ENCODE measurements around the gene DMRT2.

Gene DMRT2

DNA sequence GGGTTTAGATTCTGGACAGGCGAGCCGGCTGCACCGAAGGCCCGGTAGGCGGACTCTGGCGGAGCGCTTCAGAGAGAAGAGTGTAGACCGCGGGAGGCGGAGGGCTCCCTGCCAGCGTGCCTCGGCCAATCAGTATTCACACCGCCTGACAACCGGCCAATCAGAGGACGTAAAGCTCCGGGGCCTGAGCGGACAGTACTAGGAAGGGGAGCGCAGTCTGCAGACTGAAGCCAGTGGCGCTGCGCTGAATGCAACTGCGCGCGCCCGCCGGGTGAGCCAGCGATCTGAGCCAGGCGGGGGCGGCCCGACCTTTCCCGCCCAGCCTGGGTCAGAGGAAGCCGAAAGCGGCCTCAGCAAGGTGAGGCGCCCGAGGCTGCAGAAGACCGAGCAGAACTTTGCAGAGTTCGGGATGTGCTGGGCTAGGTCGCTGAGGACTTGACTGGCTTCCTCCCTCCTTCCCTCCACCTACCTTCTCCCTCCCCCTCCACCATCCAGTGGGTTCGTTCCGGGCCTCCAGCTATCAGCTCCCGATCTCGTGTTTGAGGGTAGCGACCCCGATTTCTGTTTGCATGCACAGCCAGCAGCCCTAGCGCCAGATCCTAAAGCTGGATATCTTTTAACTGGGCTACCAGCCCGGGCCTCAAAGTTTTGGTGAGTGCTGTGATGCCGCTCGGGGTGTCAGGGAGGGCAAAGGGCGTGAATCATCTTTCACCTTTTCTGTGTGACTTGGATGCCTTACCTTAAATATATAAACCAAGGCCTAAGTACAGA is at the start of gene DMRT2:
DMRT2 (plus strand) TSS at position 233 of the 771 bp plus-strand sequence. CDS start 1,257 bp downstream, outside the sequence.
- FAIRE-seq (no peak), DNase-seq (ENCODE audit: insufficient read length, low spot score) (no peak)

- DNase-seq (ENCODE audit: insufficient read length, low spot score), result no peak
- FAIRE-seq, result no peak
These were observed 48.3 kb upstream of the DMRT2 start for GRCh38 chr9:1001838-1002237.

GRCh38 chr9:1002678-1003077 is 47.5 kb upstream of the DMRT2 start:
- DNase-seq (ENCODE audit: insufficient read length, low spot score), result no peak
- FAIRE-seq, result no peak

- peak; percentile 77 for FAIRE-seq
These were observed 45.0 kb upstream of the DMRT2 start for GRCh38 chr9:1005043-1005667.

DNA sequence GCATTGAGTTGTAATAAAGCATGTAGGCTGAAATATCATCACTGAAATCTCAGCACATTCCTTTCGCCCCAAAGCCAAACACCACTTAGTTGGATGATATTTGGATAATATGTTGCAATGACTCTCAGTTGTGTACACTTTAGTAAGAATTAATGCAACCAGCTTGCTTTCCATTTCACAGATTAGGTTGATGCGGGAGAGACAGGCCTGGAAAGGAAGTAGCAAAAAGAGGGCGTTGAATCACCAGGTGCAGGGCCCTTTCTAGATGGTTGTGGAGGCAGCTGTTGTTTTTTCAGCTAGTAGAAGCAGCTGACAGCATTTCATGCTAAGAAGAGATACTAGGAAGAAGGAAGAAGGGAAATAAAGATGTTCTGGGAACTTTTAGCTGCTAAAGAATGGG is 42.8 kb upstream of the DMRT2 start:
- FAIRE-seq, result no peak

More at GRCh38 chr9:1005043-1005667, 45.0 kb upstream of the DMRT2 start:
- DNase-seq (ENCODE audit: insufficient read length, low spot score), result no peak

GRCh38 chr9:1008216-1008615 is 41.9 kb upstream of the DMRT2 start:
- DNase-seq (ENCODE audit: insufficient read length, low spot score) (no peak), FAIRE-seq (no peak)

More for the DNA sequence above, 42.8 kb upstream of the DMRT2 start:
- DNase-seq (ENCODE audit: insufficient read length, low spot score), result no peak

- peak; percentile 44 for DNase-seq (ENCODE audit: insufficient read length, low spot score)
- FAIRE-seq, result peak; percentile 79
These were observed 41.0 kb upstream of the DMRT2 start for GRCh38 chr9:1009101-1009707.

DNA sequence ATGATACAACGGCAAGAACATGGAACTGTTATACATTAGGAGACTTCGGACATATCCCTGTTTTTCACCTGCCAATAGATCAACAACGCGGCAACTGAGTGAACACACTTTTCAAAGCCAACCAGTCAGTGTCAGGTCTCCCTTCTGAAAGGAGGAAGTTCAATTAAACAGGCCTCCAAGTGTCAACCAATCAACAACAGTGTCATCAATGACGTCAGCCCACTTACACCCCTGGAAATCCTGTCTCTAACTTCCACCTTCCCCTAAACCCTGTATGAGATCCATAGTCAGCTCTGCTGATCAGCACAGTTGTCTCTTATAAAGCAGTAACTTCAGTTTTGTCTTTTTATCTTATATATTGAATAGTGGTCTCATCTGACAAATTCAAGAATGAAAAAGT is 37.1 kb upstream of the DMRT2 start:
- no peak for FAIRE-seq
- DNase-seq (ENCODE audit: insufficient read length, low spot score), result no peak

- FAIRE-seq (no peak), DNase-seq (ENCODE audit: insufficient read length, low spot score) (no peak)
These were observed 35.9 kb upstream of the DMRT2 start for GRCh38 chr9:1014225-1014624.

DNA sequence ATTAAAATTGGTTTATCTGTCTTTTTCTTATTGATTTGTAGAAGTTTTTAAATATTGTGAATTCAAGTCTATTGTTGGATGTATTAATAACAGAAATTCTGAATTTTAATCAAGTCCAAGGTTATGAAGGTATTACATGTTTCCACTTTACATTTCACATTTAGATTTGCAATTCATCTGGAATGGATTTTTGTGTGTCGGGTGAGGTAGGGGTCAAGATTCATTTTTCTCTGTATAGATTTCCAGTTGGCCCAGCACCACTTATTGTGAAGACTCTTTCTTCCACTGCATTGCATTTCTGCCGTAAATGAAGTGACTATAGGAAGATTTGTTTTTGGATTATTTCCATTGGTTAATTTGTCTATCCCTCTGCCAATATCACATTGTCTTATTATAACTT is 35.5 kb upstream of the DMRT2 start:
- FAIRE-seq (no peak), DNase-seq (ENCODE audit: insufficient read length, low spot score) (no peak)

DNA sequence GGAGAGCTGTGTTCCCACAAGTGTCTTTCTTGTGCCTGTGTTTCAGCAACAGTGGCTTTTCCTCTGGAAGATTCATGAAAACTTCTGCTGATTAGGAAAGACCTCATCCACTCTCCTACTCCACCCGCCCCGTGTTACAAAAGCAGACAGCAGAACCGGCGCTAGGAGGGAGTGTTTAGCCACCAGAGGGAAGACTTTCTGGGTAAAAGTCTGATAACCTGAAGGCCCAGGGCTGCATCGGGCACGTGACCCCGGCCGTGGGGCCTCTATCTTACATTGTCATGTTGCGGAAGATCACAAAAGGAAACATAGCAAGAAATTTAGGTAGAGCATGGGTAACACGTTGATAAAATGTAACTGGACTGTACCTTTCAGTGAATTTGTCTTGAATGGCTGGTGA is 32.0 kb upstream of the DMRT2 start:
- FAIRE-seq (no peak), DNase-seq (ENCODE audit: insufficient read length, low spot score) (no peak)

- FAIRE-seq, result no peak
- no peak for DNase-seq (ENCODE audit: insufficient read length, low spot score)
These were observed 26.0 kb upstream of the DMRT2 start for GRCh38 chr9:1024112-1024511.

DNA sequence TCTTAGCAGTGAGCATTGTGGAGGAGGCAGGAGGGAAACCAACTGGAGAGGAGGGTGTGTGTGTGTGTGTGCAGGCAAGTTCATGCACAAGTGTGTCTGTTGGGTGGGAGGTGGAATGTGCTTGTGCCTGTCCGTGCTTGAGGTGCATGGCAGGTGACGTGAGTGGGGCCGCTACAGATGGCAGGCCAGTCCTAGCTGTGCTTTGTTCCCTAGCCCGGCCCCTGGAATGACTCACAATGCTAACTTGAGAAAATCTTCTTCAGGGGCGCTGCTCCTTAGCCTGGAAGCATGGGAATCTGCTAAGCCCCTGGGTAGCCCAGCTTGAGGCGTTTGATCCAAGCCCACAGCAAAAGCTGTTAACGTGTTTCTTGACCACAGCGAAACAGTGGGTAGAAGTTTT is 25.0 kb upstream of the DMRT2 start:
- no peak for FAIRE-seq
- no peak for DNase-seq (ENCODE audit: insufficient read length, low spot score)

DNA sequence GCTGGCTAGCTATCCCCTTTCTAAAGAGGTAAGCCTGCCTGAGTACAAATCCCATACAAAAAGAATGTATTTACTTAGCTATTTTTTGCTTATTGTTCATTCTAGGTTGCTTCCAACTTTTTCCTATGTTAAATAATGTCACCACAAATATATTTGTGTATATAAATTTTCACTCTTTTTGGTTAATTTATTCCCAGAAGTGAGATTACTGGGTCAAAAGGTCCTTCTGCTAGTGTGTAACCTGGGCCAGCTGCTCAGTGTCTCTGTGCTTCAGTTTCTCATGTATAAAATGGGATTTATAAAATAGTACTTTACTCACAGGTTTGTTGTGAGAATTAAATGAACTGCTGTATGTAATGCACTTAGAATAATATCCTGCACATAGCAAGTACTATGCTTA is 23.9 kb upstream of the DMRT2 start:
- FAIRE-seq, result no peak
- DNase-seq (ENCODE audit: insufficient read length, low spot score), result no peak

GRCh38 chr9:1028501-1029190 is 21.5 kb upstream of the DMRT2 start:
- no peak for DNase-seq (ENCODE audit: insufficient read length, low spot score)

DNA sequence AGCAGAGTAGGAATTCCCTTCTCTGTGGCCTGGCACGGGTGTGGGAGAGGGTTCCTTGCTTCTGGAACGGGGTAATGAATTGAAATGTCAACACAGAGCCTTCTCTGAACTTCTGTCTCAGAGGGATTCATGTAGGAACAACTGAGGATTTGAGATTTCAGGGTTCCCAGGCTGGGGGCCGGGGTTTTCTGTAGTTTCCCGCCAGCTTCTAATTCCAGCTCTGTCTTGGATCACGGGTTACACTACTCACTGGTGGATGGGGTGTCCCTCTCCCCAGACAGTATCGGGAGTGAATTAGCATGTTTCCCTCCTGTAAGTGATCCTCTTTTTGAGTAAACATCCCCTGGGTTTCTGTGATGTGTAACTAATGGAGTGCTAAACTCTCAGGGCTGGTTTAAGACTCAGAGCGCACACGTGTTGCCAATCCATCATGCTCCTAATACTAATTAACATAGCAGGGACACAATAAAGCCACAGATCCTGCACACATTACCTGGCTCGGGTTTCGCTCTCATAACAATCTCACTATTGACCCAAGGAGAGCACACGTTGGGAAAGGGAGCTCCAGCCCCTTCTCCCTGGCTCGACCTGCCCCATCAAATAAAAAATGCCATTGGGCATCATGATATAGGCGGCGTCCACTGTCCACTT is 18.1 kb upstream of the DMRT2 start:
- DNase-seq (ENCODE audit: insufficient read length, low spot score) (no peak), FAIRE-seq (no peak)

More at GRCh38 chr9:1028501-1029190, 21.5 kb upstream of the DMRT2 start:
- no peak for FAIRE-seq

DNA sequence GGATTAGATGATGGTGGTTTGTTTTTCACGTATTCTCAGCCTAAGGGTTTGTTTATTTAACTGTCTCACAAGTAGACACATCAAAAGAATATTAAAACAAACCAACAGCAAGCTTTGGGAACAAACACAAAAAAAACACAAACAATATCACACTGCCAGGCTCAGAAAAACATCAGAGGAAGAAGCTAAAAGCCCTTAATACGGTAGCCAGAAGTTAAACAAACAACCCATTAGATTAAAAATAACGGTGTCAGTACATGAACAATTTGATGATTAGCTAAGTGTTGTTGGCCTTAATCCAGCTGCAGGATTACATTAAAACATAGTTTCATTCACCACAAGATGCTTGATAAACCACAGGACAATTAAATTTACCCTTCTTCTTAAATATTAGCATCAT is 15.9 kb upstream of the DMRT2 start:
- FAIRE-seq (no peak), DNase-seq (ENCODE audit: insufficient read length, low spot score) (no peak)

GRCh38 chr9:1039589-1039988 is 10.6 kb upstream of the DMRT2 start:
- FAIRE-seq (no peak), DNase-seq (ENCODE audit: insufficient read length, low spot score) (no peak)

GRCh38 chr9:1042466-1042865 is 7.7 kb upstream of the DMRT2 start:
- no peak for FAIRE-seq
- DNase-seq (ENCODE audit: insufficient read length, low spot score), result no peak

DNA sequence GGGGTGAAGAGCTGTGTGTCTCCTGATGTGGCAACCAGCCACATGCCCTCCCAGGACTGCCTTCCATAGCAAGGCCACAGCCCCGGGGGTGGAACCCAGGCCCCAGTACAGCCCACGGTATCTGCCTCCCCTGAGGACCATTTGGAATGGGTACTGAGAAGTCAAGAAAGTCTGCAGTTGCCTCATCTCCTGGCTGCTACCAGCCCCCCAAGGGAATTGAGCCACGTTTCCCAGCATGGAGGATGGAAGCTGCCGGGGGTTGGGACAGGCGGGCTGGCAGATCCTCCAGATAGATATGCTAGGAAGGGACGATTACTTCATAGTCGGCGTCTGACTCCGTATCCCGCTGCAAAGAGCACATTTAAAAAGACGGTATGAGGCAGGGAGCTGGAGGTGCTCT is 5.5 kb upstream of the DMRT2 start:
- FAIRE-seq (no peak), DNase-seq (ENCODE audit: insufficient read length, low spot score) (no peak)

Measured in GM19239 (cell line).